Spleen (tissue), 11 donors: ENCODE measurements around the gene PRKCSH. TPM values are rescaled to one million over a fixed set of nuclear protein-coding genes. Genes with fewer than 3 reads are reported as not detected.
"Not testable (repeated sequence)": the region's sequence is repeated elsewhere in the genome, so short reads cannot be mapped to it uniquely, and the experiment has no call there.

Experiments
- DNase-seq: peaks from one replicate; pipeline ENCODE4 v3.0.0-alpha.2; 2020
- H3K27ac ChIP-seq, 8 donors: fragments of 200-600 bp; sonication (generic) in 7 of 8; 1 replicate in 4 of 8; 2 replicates in 4 of 8; pipeline versions ENCODE4 v1.5.0 to v1.8.0; 2016 to 2021; ENCODE audit warnings: inconsistent platforms in 4 of 8, mild to moderate bottlenecking in 4 of 8, moderate library complexity in 1 of 8
- H3K27me3 ChIP-seq, 7 donors: fragments of 200-600 bp; sonication (generic) in 6 of 7; replicated peaks in 1 of 7; 1 replicate in 4 of 7; 2 replicates in 3 of 7; pipeline versions ENCODE4 v1.5.0 to v1.8.0; 2016 to 2021; ENCODE audit warnings: inconsistent platforms in 3 of 7, mild to moderate bottlenecking in 1 of 7
- H3K36me3 ChIP-seq, 6 donors: fragments of 200-600 bp; sonication (generic) in 5 of 6; 1 replicate in 4 of 6; 2 replicates in 2 of 6; pipeline versions ENCODE4 v1.5.0 to v1.8.0; 2016 to 2021; ENCODE audit warnings: inconsistent platforms in 2 of 6
- H3K4me1 ChIP-seq, 6 donors: fragments of 200-600 bp; sonication (generic) in 5 of 6; 1 replicate in 3 of 6; 2 replicates in 3 of 6; pipeline versions ENCODE4 v1.5.0 to v1.8.0; 2016 to 2021; ENCODE audit warnings: inconsistent platforms in 3 of 6
- H3K4me3 ChIP-seq, 8 donors: fragments of 200-600 bp; sonication (generic) in 7 of 8; 1 replicate in 4 of 8; 2 replicates in 4 of 8; pipeline versions ENCODE4 v1.5.0 to v1.8.0; 2016 to 2021; ENCODE audit warnings: inconsistent platforms in 4 of 8, mild to moderate bottlenecking in 4 of 8, moderate library complexity in 2 of 8
- H3K9me3 ChIP-seq, 8 donors: fragments of 200-600 bp; sonication (generic) in 7 of 8; 1 replicate in 4 of 8; 2 replicates in 4 of 8; pipeline versions ENCODE4 v1.5.0 to v1.8.0; 2016 to 2021; ENCODE audit warnings: inconsistent platforms in 4 of 8
- POLR2A ChIP-seq, 3 donors: fragments of 450-650 bp; IDR thresholded peaks; one replicate each; pipeline ENCODE4 v1.5.1; 2017; ENCODE audit warnings: antibody characterized with exemption in 3 of 3, mild to moderate bottlenecking in 1 of 3
- POLR2AphosphoS5 ChIP-seq, 3 donors: sonication (generic); formaldehyde crosslinking; IDR thresholded peaks; one replicate each; pipeline ENCODE4 v1.5.1; 2017; ENCODE audit warnings: antibody characterized with exemption in 3 of 3
- WGBS, 5 donors: extraction: QIAGEN DNeasy Blood & Tissue Kit in 3 of 5; methylation state at CpG; one replicate each; pipeline versions ENCODE4 v1.1.5 to v1.1.7; 2013 to 2018; 5-methylcytosine and 5-hydroxymethylcytosine counted together
- intact Hi-C: fragments of 100-400 bp; cut with DNase I; formaldehyde crosslinking; loops from one replicate; pipeline ENCODE4 v1.15.0; 2023; ENCODE audit warnings: low total_unique reads
- polyA plus RNA-seq, 3 donors: library from polyadenylated mRNA; stranded (reverse); fragments of 200-250 nt; gene quantifications; one replicate each; pipeline ENCODE4 v1.2.1, GENCODE V29; 2013
- total RNA-seq, 7 donors: library from RNA; depleted of rRNA in 3 of 7; stranded (reverse); fragments of >200 nt in 3 of 7; fragmentation: NEBNext Ultra II Directional in 4 of 7; extraction: Animal tissue kit (Norgen Biotek cat#: 25700) in 4 of 7; gene quantifications; one replicate each; pipeline versions ENCODE4 v1.1.0 to v1.2.1, GENCODE V29; 2016 to 2021
- TF ChIP-seq, protein P1 (sequence below), 11 experiments: fragments of 200-600 bp in 7 of 11; fragments of 450-650 bp in 4 of 11; sonication (generic) in 4 of 11; IDR thresholded peaks in 8 of 11; conservative IDR thresholded peaks in 3 of 11; 1 replicate in 7 of 11; 2 replicates in 4 of 11; pipeline versions ENCODE4 v1.4.0 to v1.8.0; 2016 to 2021; ENCODE audit warnings: antibody characterized with exemption in 11 of 11, inconsistent platforms in 4 of 11, mild to moderate bottlenecking in 1 of 11
- donor health status: healthy with polysubstance abuse.
- donor health status: DM: no; HTN: no; CAD: no; lungs with moderate emphysema.
- donor health status: DM: no; HTN: no; CAD: no.
- donor health status: Bipolar disorder and iron deficiency.
- donor health status: healthy.
- donor health status: DM: no; HTN: no; CAD: no.
- donor health status: DM: yes; HTN: yes; CAD: no.

Gene PRKCSH
- total and polyA plus RNA-seq, 10 donors, result 80.3 to 258 (median 145) TPM

DNA sequence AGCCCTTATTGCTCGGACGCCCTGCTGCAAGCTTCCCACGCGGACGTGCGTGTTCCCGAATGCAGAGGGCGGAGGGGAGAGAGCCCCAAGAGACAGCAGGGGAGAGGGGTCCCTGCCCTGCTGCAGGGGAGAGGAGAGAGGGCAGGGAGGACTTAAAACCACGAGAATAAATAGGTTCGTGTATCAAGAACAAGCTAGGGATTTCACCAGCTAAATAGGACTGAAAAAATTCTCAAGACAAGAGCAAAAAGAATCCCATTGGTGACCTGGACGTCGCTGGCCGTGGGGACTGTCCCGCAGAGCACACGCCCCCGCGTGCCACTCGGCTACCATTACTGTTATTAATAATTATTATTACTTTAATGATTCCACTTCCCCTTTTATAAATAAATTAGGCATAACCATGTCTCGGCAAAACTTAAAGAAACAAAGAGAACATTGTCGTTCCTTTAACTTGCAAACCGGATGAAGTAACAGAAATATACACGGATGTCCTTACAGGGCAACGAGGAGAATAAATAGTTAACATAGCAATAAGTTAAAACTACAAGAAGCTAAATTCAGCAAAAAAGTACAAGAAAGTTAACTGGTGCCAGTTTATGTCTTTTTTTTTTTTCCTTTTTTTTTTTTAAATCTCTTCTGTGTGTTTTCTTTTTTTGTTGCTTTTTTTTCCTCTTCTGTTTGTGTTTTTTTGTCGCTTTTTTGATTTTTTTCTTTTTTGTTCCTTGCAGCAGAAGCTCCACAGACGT lies 16.6 kb downstream of the PRKCSH start:
- Histone ChIP-seq H3K36me3 (peaks cover 4 to 42% (median 39%) of the 10 kb centered on the region in 6 donors), H3K4me3 (no peak overlapping the region), H3K9me3 (no peaks in the 10 kb centered on the region), H3K27ac (no peak overlapping the region), H3K27me3 (peaks cover 0 to 11% (median 0%) of the 10 kb centered on the region in 7 donors), H3K4me1 (peaks cover 0 to 7% (median 3%) of the 10 kb centered on the region in 6 donors)
- intact Hi-C loops, result no loop called here
- WGBS, 5 donors, result 53 to 70% (median 57%) methylated on average over 25 of the region's 25 CpGs
- TF ChIP-seq POLR2A (IDR thresholded peaks at IDR 0.05) (no peak), POLR2AphosphoS5 (IDR thresholded peaks at IDR 0.05) (no peak)
- TF ChIP-seq, protein P1, sequence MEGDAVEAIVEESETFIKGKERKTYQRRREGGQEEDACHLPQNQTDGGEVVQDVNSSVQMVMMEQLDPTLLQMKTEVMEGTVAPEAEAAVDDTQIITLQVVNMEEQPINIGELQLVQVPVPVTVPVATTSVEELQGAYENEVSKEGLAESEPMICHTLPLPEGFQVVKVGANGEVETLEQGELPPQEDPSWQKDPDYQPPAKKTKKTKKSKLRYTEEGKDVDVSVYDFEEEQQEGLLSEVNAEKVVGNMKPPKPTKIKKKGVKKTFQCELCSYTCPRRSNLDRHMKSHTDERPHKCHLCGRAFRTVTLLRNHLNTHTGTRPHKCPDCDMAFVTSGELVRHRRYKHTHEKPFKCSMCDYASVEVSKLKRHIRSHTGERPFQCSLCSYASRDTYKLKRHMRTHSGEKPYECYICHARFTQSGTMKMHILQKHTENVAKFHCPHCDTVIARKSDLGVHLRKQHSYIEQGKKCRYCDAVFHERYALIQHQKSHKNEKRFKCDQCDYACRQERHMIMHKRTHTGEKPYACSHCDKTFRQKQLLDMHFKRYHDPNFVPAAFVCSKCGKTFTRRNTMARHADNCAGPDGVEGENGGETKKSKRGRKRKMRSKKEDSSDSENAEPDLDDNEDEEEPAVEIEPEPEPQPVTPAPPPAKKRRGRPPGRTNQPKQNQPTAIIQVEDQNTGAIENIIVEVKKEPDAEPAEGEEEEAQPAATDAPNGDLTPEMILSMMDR (IDR thresholded peaks at IDR 0.05 in 8 of 11, conservative IDR thresholded peaks at IDR 0.05 in 3 of 11), result no peak
- no peak for DNase-seq

DNA sequence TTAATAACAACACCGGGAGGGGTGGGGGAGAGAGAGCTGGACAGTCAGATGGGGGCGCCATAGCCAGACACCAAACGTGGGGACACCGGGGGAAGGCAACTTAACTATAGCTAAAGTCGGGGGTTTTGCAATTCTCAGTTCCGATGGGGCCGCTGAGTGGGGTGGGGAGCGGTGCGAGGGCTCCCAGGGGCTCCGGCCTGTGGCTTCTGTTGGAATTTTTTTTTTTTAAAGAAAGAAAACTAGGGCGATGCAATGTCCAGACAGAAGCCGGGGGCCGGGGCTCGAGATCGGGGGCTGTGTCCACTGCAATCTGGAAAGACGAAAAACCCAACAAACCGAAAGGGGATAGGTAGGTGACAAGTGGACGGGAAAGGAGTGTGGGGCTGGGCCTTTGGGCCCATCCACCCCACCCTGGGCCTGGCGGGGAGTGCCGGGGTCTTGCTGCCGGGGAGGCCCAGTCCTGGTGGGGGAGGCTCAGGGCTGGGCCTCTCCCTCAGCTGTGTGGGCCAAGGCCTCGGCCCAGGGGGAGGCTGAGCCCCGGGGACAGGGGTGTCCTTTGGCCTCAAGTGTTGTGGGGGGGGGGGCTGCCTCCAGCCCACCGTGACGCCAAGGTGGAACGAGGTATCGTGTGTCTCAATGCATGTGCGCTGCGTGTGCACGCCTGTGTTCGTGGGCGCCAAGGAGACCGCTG lies 17.3 kb downstream of the PRKCSH start:
- no peak for DNase-seq
- TF ChIP-seq, protein P1 (IDR thresholded peaks at IDR 0.05 in 8 of 11, conservative IDR thresholded peaks at IDR 0.05 in 3 of 11), result no peak
- TF ChIP-seq POLR2A (IDR thresholded peaks at IDR 0.05) (no peak), POLR2AphosphoS5 (IDR thresholded peaks at IDR 0.05) (no peak)
- Histone ChIP-seq H3K4me1 (peaks cover 0 to 7% (median 3%) of the 10 kb centered on the region in 6 donors), H3K4me3 (no peak overlapping the region), H3K36me3 (peaks cover 4 to 35% (median 32%) of the 10 kb centered on the region in 6 donors), H3K27ac (no peak overlapping the region), H3K9me3 (no peaks in the 10 kb centered on the region), H3K27me3 (peaks cover 0 to 11% (median 0%) of the 10 kb centered on the region in 7 donors)
- intact Hi-C loops, result no loop called here
- 76 to 88% (median 80%) methylated on average over 30 to 33 of the region's 33 CpGs for WGBS, 5 donors

DNA sequence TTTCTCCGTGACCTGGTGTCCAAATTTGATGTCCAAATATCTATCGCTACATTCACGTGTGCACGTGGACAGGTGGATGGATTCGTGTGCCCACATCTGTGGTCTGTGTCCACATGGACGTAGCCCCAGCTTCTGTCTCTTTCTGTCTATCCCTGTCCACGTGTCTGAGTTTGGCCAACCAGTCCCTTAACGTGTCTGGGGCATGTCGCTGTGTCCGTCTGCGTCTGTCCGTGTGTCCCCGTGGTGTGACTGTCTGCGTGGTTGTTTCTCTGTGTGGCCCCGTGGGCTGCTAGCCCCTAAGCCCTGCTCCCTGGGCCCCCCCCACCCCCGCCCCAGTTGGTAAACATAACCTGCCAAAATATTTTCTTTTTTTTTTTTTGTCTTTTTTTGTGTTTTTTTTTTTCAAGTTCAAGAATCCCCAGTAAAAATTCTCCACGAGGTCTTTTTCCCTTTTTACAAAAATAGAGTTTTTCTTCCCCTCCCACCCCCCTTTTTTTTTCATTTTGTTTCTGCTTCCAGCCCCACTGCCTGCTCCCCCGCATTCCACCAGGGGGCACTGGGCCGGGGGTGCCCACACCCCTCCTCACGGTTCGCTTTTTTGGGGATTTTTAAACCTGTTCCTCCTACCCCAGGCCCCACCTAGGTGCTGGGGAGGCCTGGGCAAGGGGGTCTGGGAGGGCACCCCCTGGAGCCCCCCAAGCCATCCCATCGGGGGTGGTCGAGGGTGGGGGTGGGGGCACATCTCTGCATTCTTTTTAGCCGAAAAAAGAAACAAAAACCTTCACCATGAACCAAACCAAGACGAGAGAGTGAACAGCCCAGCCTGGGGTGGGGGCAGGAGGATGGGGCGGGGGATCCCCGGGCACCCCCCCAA lies 18.3 kb downstream of the PRKCSH start:
- intact Hi-C loops, result no loop called here
- Histone ChIP-seq H3K36me3 (peaks cover 0 to 25% (median 23%) of the 10 kb centered on the region in 6 donors), H3K27ac (no peak overlapping the region), H3K27me3 (peaks cover 0 to 18% (median 0%) of the 10 kb centered on the region in 7 donors), H3K4me3 (no peak overlapping the region), H3K4me1 (peaks cover 0 to 7% (median 3%) of the 10 kb centered on the region in 6 donors), H3K9me3 (no peaks in the 10 kb centered on the region)
- DNase-seq, result no peak
- no peak for TF ChIP-seq POLR2AphosphoS5 (IDR thresholded peaks at IDR 0.05)
- TF ChIP-seq, protein P1 (IDR thresholded peaks at IDR 0.05 in 8 of 11, conservative IDR thresholded peaks at IDR 0.05 in 3 of 11), result peak in 7 of 11 experiments; percentile 18 to 43 (median 36)
- WGBS, 5 donors, result 47 to 59% (median 54%) methylated on average over 27 of the region's 27 CpGs

DNA sequence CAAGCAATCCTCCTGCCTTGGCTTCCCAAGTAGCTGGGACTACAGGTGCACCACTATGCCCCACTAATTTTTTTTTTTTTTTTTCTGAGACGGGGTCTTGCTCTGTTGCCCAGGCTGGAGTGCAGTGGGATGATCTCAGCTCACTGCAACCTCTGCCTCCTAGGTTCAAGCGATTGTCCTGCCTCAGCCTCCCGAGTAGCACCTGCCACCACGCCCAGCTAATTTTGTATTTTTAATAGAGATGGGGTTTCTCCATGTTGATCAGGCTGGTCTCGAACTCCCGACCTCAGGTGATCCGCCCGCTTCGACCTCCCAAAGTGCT lies 19.8 kb downstream of the PRKCSH start:
- 86 to 95% (median 92%) methylated on average over 9 of the region's 9 CpGs for WGBS, 5 donors
- H3K4me3 ChIP-seq, intact Hi-C loops, H3K9me3 ChIP-seq, H3K4me1 ChIP-seq, DNase-seq, H3K27ac ChIP-seq: not testable (repeated sequence)
- Histone ChIP-seq H3K27me3 (peaks cover 0 to 33% (median 6%) of the 10 kb centered on the region in 7 donors), H3K36me3 (peaks cover 0 to 10% (median 8%) of the 10 kb centered on the region in 6 donors)
